GM18951 (cell line): ENCODE measurements around the gene ALOX15B.
"Not testable (repeated sequence)": the region's sequence is repeated elsewhere in the genome, so short reads cannot be mapped to it uniquely, and the experiment has no call there.

Experiments
- POLR2A ChIP-seq: IDR thresholded peaks from 4 replicates; pipeline ENCODE4 v1.6.1; 2011; ENCODE audit warnings: mild to moderate bottlenecking; ENCODE audit not compliant: insufficient read length, insufficient read depth; ENCODE audit errors: extremely low read depth
- in situ Hi-C: fragments of 300-500 bp; cut with MboI; formaldehyde crosslinking; loops from one replicate; pipeline ENCODE4 v1.12.0; 2022; ENCODE audit warnings: low sequenced_read_pairs, mixed read lengths, inconsistent platforms; ENCODE audit not compliant: unreplicated experiment

Gene ALOX15B

DNA sequence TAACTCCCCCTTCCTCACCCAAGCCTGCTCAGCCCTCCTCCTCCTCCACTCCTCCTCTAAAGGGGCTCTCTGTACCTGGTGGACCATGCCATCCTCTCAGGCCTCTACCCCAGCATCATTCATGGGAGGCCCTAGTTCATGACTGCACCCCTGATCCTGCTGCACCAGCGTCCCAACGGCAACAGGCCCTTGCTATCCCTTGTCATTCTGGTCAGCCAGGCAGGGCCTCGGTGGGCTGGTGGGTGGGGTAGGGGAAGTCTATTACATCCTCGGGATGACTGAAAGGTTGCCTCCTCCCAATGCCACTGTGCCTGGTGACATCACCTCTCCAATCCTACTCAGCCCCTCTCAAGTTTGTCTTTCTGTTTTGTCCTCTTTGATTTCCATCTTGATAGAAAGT is 28.9 kb downstream of the ALOX15B start:
- in situ Hi-C loops, result loop anchor here (10.0 kb wide), 1 partner anchor 47 kb away; the partner anchor contains the start of gene ALOXE3
- TF ChIP-seq POLR2A, result no peak

GRCh38 chr17:8068736-8069586 is 30.1 kb downstream of the ALOX15B start:
- no peak for TF ChIP-seq POLR2A
- in situ Hi-C loops, result loop anchor here (10.0 kb wide), 1 partner anchor 46 kb away; the partner anchor contains the start of gene ALOXE3

DNA sequence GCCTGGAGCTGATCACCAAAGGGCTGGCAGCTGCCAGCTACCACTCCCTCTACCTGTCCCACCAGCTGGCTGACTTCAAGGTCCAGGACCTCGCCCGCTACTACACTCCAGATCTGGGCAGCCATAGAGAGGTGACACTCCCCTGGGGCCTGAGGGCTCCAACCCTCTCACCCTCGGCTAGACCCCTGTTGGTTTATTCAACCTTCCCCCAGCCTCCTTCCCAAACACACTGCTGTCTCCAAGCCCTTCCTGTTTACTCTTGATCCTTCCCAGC is 30.7 kb downstream of the ALOX15B start:
- no peak for TF ChIP-seq POLR2A
- in situ Hi-C loops, result loop anchor here (10.0 kb wide), 1 partner anchor 45 kb away; the partner anchor contains the start of gene ALOXE3

DNA sequence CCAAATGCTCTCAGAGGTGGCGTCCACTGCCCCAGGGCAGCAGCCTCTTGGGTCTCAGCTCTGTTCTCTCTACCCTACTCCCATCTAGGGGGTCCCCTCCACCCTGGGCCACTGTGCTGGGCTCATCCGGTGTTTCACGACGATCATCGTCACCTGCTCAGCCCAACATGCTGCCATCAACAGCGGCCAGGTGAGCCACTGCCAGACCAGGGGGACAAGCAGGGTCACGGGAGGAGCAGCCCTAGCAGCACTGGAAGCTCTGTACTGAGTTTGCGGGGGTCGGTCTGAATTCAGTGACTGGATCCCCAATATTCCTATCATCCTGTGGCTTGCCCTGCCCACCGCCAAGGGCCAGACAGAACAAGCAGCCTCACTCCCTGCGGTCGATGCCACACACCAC is 32.6 kb downstream of the ALOX15B start:
- in situ Hi-C loops, result no loop called here
- no peak for TF ChIP-seq POLR2A

DNA sequence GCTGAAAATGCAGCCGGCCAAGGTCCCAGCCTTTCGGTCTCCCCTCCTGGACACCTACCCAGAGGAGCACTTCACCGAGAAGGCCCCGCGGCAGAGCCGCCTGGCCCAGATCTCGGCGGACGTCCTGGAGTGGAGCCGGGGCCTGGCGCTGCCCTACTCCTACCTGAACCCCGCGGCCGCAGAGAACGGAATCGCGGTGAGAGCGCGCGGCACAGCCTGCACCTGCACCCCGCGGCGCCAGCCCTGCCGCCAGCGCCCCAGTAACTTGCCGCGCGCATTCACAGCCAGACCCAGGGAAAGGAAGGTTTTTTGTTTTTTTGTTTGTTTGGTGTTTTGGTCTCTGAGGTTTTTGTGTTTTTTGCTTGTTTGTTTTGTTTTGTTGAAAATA is 33.5 kb downstream of the ALOX15B start:
- no peak for TF ChIP-seq POLR2A
- in situ Hi-C loops, result no loop called here

DNA sequence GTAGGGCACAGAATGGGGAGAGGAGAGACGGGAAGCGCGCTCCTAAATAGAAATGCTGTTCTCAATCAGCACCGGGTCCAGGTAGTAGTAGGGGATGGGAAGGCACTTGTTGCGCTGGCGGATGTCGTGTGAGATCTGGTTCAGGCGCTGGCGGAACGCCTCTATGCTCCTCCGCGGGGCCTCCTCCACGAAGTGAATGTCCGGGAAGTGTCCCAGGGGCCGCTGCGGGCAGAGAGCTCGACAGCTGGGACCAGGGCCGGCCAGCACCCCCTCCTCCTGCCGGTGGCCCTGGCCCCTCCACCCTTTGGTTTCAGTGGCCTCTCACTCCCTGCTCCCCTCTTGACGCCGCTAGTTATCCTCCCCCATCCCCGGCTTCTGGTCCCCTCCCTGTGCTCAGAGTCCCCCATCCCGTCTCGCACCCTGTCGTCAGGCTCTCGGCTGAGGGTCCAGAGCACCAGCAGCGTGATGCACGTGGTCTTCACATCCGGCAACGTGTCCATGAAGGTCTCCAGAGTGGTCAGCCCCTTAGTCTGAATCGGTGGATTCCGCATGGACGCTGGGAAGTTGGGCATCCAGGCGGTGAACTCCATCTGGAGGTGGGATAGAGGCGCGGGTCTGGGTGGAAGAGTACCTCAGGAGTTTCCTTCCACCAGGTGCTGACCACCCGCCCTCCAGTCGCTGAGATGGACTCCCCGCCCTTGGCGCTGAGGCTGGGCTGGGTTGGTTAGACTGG is 34.0 kb downstream of the ALOX15B start:
- in situ Hi-C loops, result no loop called here
- TF ChIP-seq POLR2A, result no peak

DNA sequence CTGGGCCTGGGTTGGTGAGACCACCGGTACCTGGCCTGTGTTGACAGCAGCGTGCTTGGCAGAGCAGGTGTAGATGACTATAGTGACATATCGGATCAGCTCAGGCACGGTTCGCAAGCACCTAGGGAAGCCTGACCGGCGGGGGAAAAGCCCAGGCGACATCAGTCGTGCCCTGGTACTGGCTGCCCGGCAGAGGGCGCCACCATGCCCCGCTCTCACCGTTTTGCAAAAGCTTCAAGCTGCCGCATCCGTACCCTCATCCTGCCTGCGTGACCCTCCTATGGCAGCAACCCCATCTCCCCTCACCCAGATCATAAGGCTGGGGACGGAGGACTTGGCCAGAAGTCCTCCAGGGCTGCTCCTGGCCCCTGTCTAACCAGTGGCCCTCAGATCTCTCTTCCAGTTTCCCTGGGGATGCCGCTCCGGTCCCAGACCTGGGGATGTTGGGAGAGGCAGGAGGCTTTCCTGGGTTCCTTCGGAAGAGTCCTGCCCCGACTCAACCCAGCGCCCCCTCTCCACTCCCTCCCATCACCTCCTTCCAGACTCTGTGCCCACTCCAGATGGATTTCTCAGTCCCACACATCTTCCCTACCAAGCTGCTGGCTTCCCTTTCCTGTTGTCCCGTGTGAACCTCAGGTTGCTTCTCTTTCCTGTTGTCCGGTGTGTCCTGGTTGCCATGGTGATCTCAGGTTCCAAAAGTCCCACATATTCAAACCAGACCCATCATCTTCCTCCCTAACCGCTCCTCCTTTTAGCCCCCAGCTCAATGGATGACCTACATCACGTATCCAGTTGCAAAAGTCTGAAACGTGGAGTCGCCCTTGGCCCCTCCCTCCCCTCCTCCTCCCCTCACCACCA is 35.0 kb downstream of the ALOX15B start:
- TF ChIP-seq POLR2A, result no peak

GRCh38 chr17:8074554-8074953 is 35.7 kb downstream of the ALOX15B start:
- in situ Hi-C loops, result no loop called here
- no peak for TF ChIP-seq POLR2A

More for the DNA sequence above, 35.0 kb downstream of the ALOX15B start:
- in situ Hi-C loops, result no loop called here

- no peak for TF ChIP-seq POLR2A
- in situ Hi-C loops, result no loop called here
These were observed 36.2 kb downstream of the ALOX15B start for GRCh38 chr17:8075081-8075480.

GRCh38 chr17:8075574-8076342 is 36.9 kb downstream of the ALOX15B start:
- TF ChIP-seq POLR2A, result no peak
- in situ Hi-C loops, result no loop called here

GRCh38 chr17:8076502-8077266 is 37.8 kb downstream of the ALOX15B start:
- in situ Hi-C loops, result no loop called here
- no peak for TF ChIP-seq POLR2A

DNA sequence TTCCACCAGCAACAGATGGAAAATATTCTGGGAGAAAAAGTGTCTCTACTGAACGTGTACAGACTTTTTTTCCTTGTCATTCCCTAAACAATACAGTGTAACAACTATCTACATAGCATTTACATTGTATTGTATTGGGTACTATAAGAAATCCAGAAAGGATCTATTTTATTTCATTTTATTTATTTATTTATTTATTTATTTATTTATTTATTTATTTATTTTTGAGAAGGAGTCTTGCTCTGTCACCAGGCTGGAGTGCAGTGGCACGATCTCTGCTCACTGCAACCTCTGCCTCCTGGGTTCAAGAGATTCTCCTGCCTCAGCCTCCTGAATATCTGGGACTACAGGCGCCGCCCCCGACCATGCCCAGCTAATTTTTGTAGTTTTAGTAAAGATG is 39.1 kb downstream of the ALOX15B start:
- in situ Hi-C loops, result not testable (repeated sequence)
